Chondrocyte (in vitro differentiated cells): ENCODE measurements around the gene SORBS1. TPM values are rescaled to one million over a fixed set of nuclear protein-coding genes. Genes with fewer than 3 reads are reported as not detected.
A peak's percentile ranks its signal among the peaks of the same experiment; 100 is the strongest.

Source experiments
- DNase-seq: peaks from one replicate; pipeline ENCODE4 v3.0.0; 2021; ENCODE audit warnings: mixed read lengths, low spot score
- H3K27ac Mint-ChIP-seq: one replicate; pipeline ENCODE4 v1.8.0; 2021; ENCODE audit warnings: mild to moderate bottlenecking, moderate library complexity, mixed read lengths; ENCODE audit not compliant: unreplicated experiment
- H3K27me3 Mint-ChIP-seq: 2 replicates; pipeline ENCODE4 v1.8.0; 2021; ENCODE audit warnings: low read depth, mixed read lengths
- H3K36me3 Mint-ChIP-seq: 2 replicates; pipeline ENCODE4 v1.8.0; 2021; ENCODE audit warnings: low read depth, mixed read lengths
- H3K4me1 Mint-ChIP-seq: 2 replicates; pipeline ENCODE4 v1.8.0; 2021; ENCODE audit warnings: low read depth, mild to moderate bottlenecking, mixed read lengths
- H3K4me3 Mint-ChIP-seq: one replicate; pipeline ENCODE4 v1.8.0; 2021; ENCODE audit warnings: mild to moderate bottlenecking, moderate library complexity, mixed read lengths; ENCODE audit not compliant: unreplicated experiment
- H3K9me3 Mint-ChIP-seq: 2 replicates; pipeline ENCODE4 v1.8.0; 2021; ENCODE audit warnings: low read depth, mixed read lengths
- CTCF ChIP-seq: fragments of 200-600 bp; sonication (generic); IDR thresholded peaks from 2 replicates; pipeline ENCODE4 v1.5.0; 2021; ENCODE audit warnings: antibody characterized with exemption, mild to moderate bottlenecking, moderate library complexity
- total RNA-seq: library from RNA; stranded (reverse); gene quantifications from 3 replicates; pipeline ENCODE4 v1.2.1, GENCODE V29; 2021

SORBS1 gene
- total RNA-seq, 1 donor from 2014 or later: 5.0 TPM

GRCh38 chr10:95445223-95445836 lies 115.8 kb downstream of the SORBS1 start:
- no peaks in the 10 kb centered on the region for H3K9me3 Mint-ChIP-seq
- peaks cover 40% of the 10 kb centered on the region for H3K4me1 Mint-ChIP-seq
- H3K27ac Mint-ChIP-seq: peak overlapping the region; percentile 81
- TF ChIP-seq CTCF: no peak
- no peaks in the 10 kb centered on the region for H3K36me3 Mint-ChIP-seq
- no peaks in the 10 kb centered on the region for H3K27me3 Mint-ChIP-seq
- H3K4me3 Mint-ChIP-seq: no peak overlapping the region
- no peak for DNase-seq

- peak overlapping the region; percentile 81 for H3K27ac Mint-ChIP-seq
- H3K9me3 Mint-ChIP-seq: no peaks in the 10 kb centered on the region
- no peaks in the 10 kb centered on the region for H3K36me3 Mint-ChIP-seq
- no peak for DNase-seq
- TF ChIP-seq CTCF: no peak
- H3K4me3 Mint-ChIP-seq: no peak overlapping the region
- H3K4me1 Mint-ChIP-seq: peaks cover 40% of the 10 kb centered on the region
- no peaks in the 10 kb centered on the region for H3K27me3 Mint-ChIP-seq
Measured at GRCh38 chr10:95444792-95445191, 116.4 kb downstream of the SORBS1 start.

GRCh38 chr10:95443636-95444035 lies 117.5 kb downstream of the SORBS1 start:
- Mint-ChIP-seq H3K4me1 (peaks cover 40% of the 10 kb centered on the region), H3K9me3 (no peaks in the 10 kb centered on the region), H3K4me3 (no peak overlapping the region), H3K36me3 (no peaks in the 10 kb centered on the region), H3K27ac (no peak overlapping the region), H3K27me3 (no peaks in the 10 kb centered on the region)
- no peak for TF ChIP-seq CTCF
- no peak for DNase-seq

- Mint-ChIP-seq H3K4me3 (no peak overlapping the region), H3K9me3 (no peaks in the 10 kb centered on the region), H3K4me1 (peaks cover 28% of the 10 kb centered on the region), H3K27ac (no peak overlapping the region), H3K36me3 (no peaks in the 10 kb centered on the region), H3K27me3 (no peaks in the 10 kb centered on the region)
- DNase-seq: no peak
- TF ChIP-seq CTCF: no peak
Measured at GRCh38 chr10:95442341-95442740, 118.8 kb downstream of the SORBS1 start.

DNA sequence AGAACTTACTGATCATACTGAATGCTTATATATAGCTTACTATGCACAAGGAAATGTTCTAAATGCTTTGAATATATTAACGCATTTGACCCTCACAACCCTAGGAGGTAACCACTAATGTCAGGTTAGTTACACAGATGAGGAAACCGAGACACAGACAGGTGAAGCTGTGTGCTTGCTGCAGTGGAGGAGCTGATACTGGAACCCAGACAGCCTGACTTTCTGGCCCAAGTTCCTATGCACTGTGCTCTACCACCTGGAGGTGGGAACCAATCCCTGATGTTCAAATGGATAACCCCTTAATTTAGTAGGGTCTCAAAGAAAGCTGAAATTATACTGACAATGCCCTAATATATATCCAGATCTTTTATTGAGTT lies 119.6 kb downstream of the SORBS1 start:
- Mint-ChIP-seq H3K9me3 (no peaks in the 10 kb centered on the region), H3K4me1 (peaks cover 27% of the 10 kb centered on the region), H3K4me3 (no peak overlapping the region), H3K36me3 (no peaks in the 10 kb centered on the region), H3K27me3 (no peaks in the 10 kb centered on the region), H3K27ac (no peak overlapping the region)
- DNase-seq: no peak
- no peak for TF ChIP-seq CTCF
